Measurements from ENCODE around the gene CLEC4D. TPM values are rescaled to one million over a fixed set of nuclear protein-coding genes. Genes with fewer than 3 reads are reported as not detected.

Gene CLEC4D
- not detected in 2 replicates for polyA plus RNA-seq

GRCh38 chr12:8513256-8513655 is at the start of gene CLEC4D:
TSS of gene CLEC4D (plus strand) at chr12:8513503. CDS start at chr12:8513733, 230 bp downstream.

GRCh38 chr12:8540831-8541230 is 27.5 kb downstream of the CLEC4D start, which contains the start of gene CLEC4E:
TSS of gene CLEC4E (minus strand) at chr12:8540905. CDS start at chr12:8540797, 108 bp downstream.

Other genes starting within 250 kb of the CLEC4D start
- not detected in 2 replicates for gene CLEC6A, start 57.5 kb upstream of the CLEC4D start, polyA plus RNA-seq
- not detected in 2 replicates for gene CLEC4E, start 27.4 kb downstream of the CLEC4D start, polyA plus RNA-seq
- gene AICDA, start 99.4 kb downstream of the CLEC4D start, polyA plus RNA-seq = not detected in 2 replicates
- not detected in 2 replicates for gene MFAP5, start 149.3 kb downstream of the CLEC4D start, polyA plus RNA-seq
- gene RIMKLB, start 184.5 kb downstream of the CLEC4D start, polyA plus RNA-seq = 41.8 and 53.4 TPM in 2 replicates

All from Purkinje cell (primary cell).